ENCODE data around the gene HIPK4. TPM values are rescaled to one million over a fixed set of nuclear protein-coding genes. Genes with fewer than 3 reads are reported as not detected.

HIPK4 gene
- total RNA-seq, 1 experiment from 2014 or later, result 0.15 TPM

GRCh38 chr19:40388481-40388880, 1.5 kb downstream of the HIPK4 start:
- Histone ChIP-seq H3K4me1 (ENCODE audit: insufficient read depth, low read length, poor library complexity, severe bottlenecking) (no peaks in the 10 kb centered on the region), H3K4me3 (ENCODE audit: low read depth, low read length, poor library complexity, severe bottlenecking) (no peak overlapping the region), H3K36me3 (ENCODE audit: insufficient read depth, low read length, poor library complexity, severe bottlenecking) (no peaks in the 10 kb centered on the region), H3K27me3 (replicated peaks; ENCODE audit: insufficient read depth, low read depth, low read length, poor library complexity) (no peaks in the 10 kb centered on the region), H3K9me3 (ENCODE audit: low read depth, low read length, poor library complexity, severe bottlenecking) (no peaks in the 10 kb centered on the region), H3K27ac (ENCODE audit: low read depth, low read length, poor library complexity, severe bottlenecking) (no peak overlapping the region)
- intact Hi-C loops (cut with micrococcal nuclease; ENCODE audit: unreplicated experiment), result no loop called here
- TF ChIP-seq CTCF (conservative IDR thresholded peaks at IDR 0.05; ENCODE audit: low read depth, low read length), result no peak
- TF ChIP-seq EZH2 (IDR thresholded peaks at IDR 0.05; ENCODE audit: borderline replicate concordance, low read depth, low read length, poor library complexity, severe bottlenecking), result no peak
- ChIA-PET POLR2A (ENCODE audit: low non-redundant PET) (no interaction called here), CTCF (interaction anchor here (1.4 kb wide), 1 partner anchor 83 kb away, joined by 3 read pairs; no protein-coding TSS in a partner anchor)
- BruUV-seq (replicated peaks), result no TSS peak
- no peak for DNase-seq (ENCODE audit: low spot score)

GRCh38 chr19:40387155-40387554, 2.8 kb downstream of the HIPK4 start:
- no peaks in the 10 kb centered on the region for H3K36me3 ChIP-seq (ENCODE audit: insufficient read depth, low read length, poor library complexity, severe bottlenecking)
- intact Hi-C loops (cut with micrococcal nuclease; ENCODE audit: unreplicated experiment), result no loop called here
- H3K9me3 ChIP-seq (ENCODE audit: low read depth, low read length, poor library complexity, severe bottlenecking), result no peaks in the 10 kb centered on the region
- no TSS peak for BruUV-seq (replicated peaks)
- no peaks in the 10 kb centered on the region for H3K4me1 ChIP-seq (ENCODE audit: insufficient read depth, low read length, poor library complexity, severe bottlenecking)
- H3K4me3 ChIP-seq (ENCODE audit: low read depth, low read length, poor library complexity, severe bottlenecking), result no peak overlapping the region
- no peaks in the 10 kb centered on the region for H3K27me3 ChIP-seq (replicated peaks; ENCODE audit: insufficient read depth, low read depth, low read length, poor library complexity)
- CTCF ChIA-PET, result interaction anchor here (1.4 kb wide), 1 partner anchor 82 kb away, joined by 3 read pairs; no protein-coding TSS in a partner anchor
- POLR2A ChIA-PET (ENCODE audit: low non-redundant PET), result no interaction called here
- H3K27ac ChIP-seq (ENCODE audit: low read depth, low read length, poor library complexity, severe bottlenecking), result no peak overlapping the region
- DNase-seq (ENCODE audit: low spot score), result no peak
- TF ChIP-seq CTCF (conservative IDR thresholded peaks at IDR 0.05; ENCODE audit: low read depth, low read length) (no peak), EZH2 (IDR thresholded peaks at IDR 0.05; ENCODE audit: borderline replicate concordance, low read depth, low read length, poor library complexity, severe bottlenecking) (no peak)

- no peaks in the 10 kb centered on the region for H3K36me3 ChIP-seq (ENCODE audit: insufficient read depth, low read length, poor library complexity, severe bottlenecking)
- no peak for TF ChIP-seq EZH2 (IDR thresholded peaks at IDR 0.05; ENCODE audit: borderline replicate concordance, low read depth, low read length, poor library complexity, severe bottlenecking)
- H3K9me3 ChIP-seq (ENCODE audit: low read depth, low read length, poor library complexity, severe bottlenecking), result no peaks in the 10 kb centered on the region
- H3K27me3 ChIP-seq (replicated peaks; ENCODE audit: insufficient read depth, low read depth, low read length, poor library complexity), result no peaks in the 10 kb centered on the region
- intact Hi-C loops (cut with micrococcal nuclease; ENCODE audit: unreplicated experiment), result no loop called here
- H3K4me3 ChIP-seq (ENCODE audit: low read depth, low read length, poor library complexity, severe bottlenecking), result no peak overlapping the region
- no peaks in the 10 kb centered on the region for H3K4me1 ChIP-seq (ENCODE audit: insufficient read depth, low read length, poor library complexity, severe bottlenecking)
- no peak overlapping the region for H3K27ac ChIP-seq (ENCODE audit: low read depth, low read length, poor library complexity, severe bottlenecking)
- BruUV-seq (replicated peaks), result no TSS peak
- DNase-seq (ENCODE audit: low spot score), result no peak
- POLR2A ChIA-PET (ENCODE audit: low non-redundant PET), result no interaction called here
- CTCF ChIA-PET, result no interaction called here
Observed at GRCh38 chr19:40383668-40384248, 6.2 kb downstream of the HIPK4 start.

- Histone ChIP-seq H3K4me1 (ENCODE audit: insufficient read depth, low read length, poor library complexity, severe bottlenecking) (no peaks in the 10 kb centered on the region), H3K27me3 (replicated peaks; ENCODE audit: insufficient read depth, low read depth, low read length, poor library complexity) (no peaks in the 10 kb centered on the region), H3K27ac (ENCODE audit: low read depth, low read length, poor library complexity, severe bottlenecking) (no peak overlapping the region), H3K9me3 (ENCODE audit: low read depth, low read length, poor library complexity, severe bottlenecking) (no peaks in the 10 kb centered on the region), H3K36me3 (ENCODE audit: insufficient read depth, low read length, poor library complexity, severe bottlenecking) (peaks cover 16% of the 10 kb centered on the region), H3K4me3 (ENCODE audit: low read depth, low read length, poor library complexity, severe bottlenecking) (no peak overlapping the region)
- ChIA-PET CTCF (no interaction called here), POLR2A (ENCODE audit: low non-redundant PET) (no interaction called here)
- no TSS peak for BruUV-seq (replicated peaks)
- TF ChIP-seq CTCF (conservative IDR thresholded peaks at IDR 0.05; ENCODE audit: low read depth, low read length), result no peak
- no peak for TF ChIP-seq EZH2 (IDR thresholded peaks at IDR 0.05; ENCODE audit: borderline replicate concordance, low read depth, low read length, poor library complexity, severe bottlenecking)
- intact Hi-C loops (cut with micrococcal nuclease; ENCODE audit: unreplicated experiment), result no loop called here
- no peak for DNase-seq (ENCODE audit: low spot score)
Observed at GRCh38 chr19:40381321-40381720, 8.7 kb downstream of the HIPK4 start.
